Activated CD8-positive, alpha-beta memory T cell treated with anti-CD3 and anti-CD28 coated beads, Interleukin-2, amount 10 ng/mL, durations not matched to agents 7 days and 5 days (primary cell): ENCODE data around the gene ALPL. TPM values are rescaled to one million over a fixed set of nuclear protein-coding genes. Genes with fewer than 3 reads are reported as not detected.

Experiments
- ATAC-seq: fragments of 150-1000 bp; cut with Tn5 transposase; one replicate; pipeline ENCODE4 v1.10.0; 2021; ENCODE audit warnings: moderate library complexity
- CTCF ChIA-PET: fragments of 350-600 bp; sonication (Branson Sonifier 250); formaldehyde crosslinking; loops from one replicate; lab custom pipeline; 2021; ENCODE audit warnings: antibody characterized with exemption; lab: Charles Lee
- DNase-seq: peaks from one replicate; pipeline ENCODE4 v3.0.0-alpha.2; 2020
- H3K27ac Mint-ChIP-seq: one replicate; pipeline ENCODE4 v1.8.0; 2021; ENCODE audit warnings: mild to moderate bottlenecking, mixed read lengths
- H3K27me3 Mint-ChIP-seq: one replicate; pipeline ENCODE4 v1.8.0; 2021; ENCODE audit warnings: mixed read lengths
- H3K36me3 Mint-ChIP-seq: one replicate; pipeline ENCODE4 v1.8.0; 2021; ENCODE audit warnings: mild to moderate bottlenecking, mixed read lengths
- H3K4me1 Mint-ChIP-seq: one replicate; pipeline ENCODE4 v1.8.0; 2021; ENCODE audit warnings: mixed read lengths
- H3K4me3 Mint-ChIP-seq: one replicate; pipeline ENCODE4 v1.8.0; 2021; ENCODE audit warnings: mild to moderate bottlenecking, moderate library complexity, mixed read lengths
- H3K9me3 Mint-ChIP-seq: one replicate; pipeline ENCODE4 v1.8.0; 2022; ENCODE audit warnings: low read depth, mixed read lengths
- total RNA-seq, 2 experiments: library from RNA; stranded (reverse); gene quantifications; one replicate each; pipeline ENCODE4 v1.2.3, GENCODE V29; 2021

ALPL gene
- total RNA-seq, 2 experiments from 2014 or later, result not detected

DNA sequence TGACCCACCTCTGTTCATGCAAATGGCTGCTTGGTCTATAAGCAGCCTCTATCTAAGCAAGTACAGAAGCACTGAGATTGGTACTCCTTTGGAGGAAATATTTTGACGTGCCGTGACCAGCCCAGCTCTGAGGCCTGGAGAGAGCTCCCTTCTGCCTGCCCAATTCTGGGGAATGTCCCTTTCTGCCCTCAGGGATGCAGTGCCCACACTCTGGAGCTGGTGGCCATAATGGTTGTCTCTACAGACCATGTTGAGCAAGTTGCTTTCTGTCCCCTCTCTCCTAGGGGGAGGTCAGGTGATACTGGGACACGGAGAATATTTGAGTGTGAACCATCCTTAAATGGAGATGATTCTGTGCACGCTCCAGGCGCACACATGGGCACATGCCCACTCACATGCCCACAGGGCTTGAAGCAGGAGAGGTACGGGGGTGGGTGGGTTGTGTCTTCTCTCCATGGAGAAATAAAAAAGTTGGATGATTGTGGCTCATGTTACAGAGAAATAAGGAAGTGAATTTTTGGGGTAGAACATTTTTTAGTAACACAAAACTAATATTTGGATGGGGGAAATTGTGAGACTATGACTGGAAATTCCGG is 13.9 kb upstream of the ALPL start:
- no peak overlapping the region for H3K4me3 Mint-ChIP-seq
- no peaks in the 10 kb centered on the region for H3K4me1 Mint-ChIP-seq
- no peak for DNase-seq
- H3K9me3 Mint-ChIP-seq, result no peaks in the 10 kb centered on the region
- H3K27ac Mint-ChIP-seq, result no peak overlapping the region
- H3K27me3 Mint-ChIP-seq, result peaks cover 38% of the 10 kb centered on the region
- no peak for ATAC-seq
- no peaks in the 10 kb centered on the region for H3K36me3 Mint-ChIP-seq
- CTCF ChIA-PET, result interaction anchor here (1.0 to 2.3 kb wide), 2 partner anchors 11 to 13 kb away, joined by 3 to 6 read pairs; partner anchors contain the start of gene ALPL

- Mint-ChIP-seq H3K27ac (no peak overlapping the region), H3K4me1 (no peaks in the 10 kb centered on the region), H3K9me3 (no peaks in the 10 kb centered on the region), H3K27me3 (peaks cover 38% of the 10 kb centered on the region), H3K36me3 (no peaks in the 10 kb centered on the region), H3K4me3 (no peak overlapping the region)
- no peak for ATAC-seq
- no peak for DNase-seq
- CTCF ChIA-PET, result interaction anchor here (1.0 to 2.3 kb wide), 2 partner anchors 10 to 13 kb away, joined by 3 to 6 read pairs; partner anchors contain the start of gene ALPL
These were observed 13.2 kb upstream of the ALPL start for GRCh38 chr1:21496063-21496462.

GRCh38 chr1:21496886-21497285 is 12.3 kb upstream of the ALPL start:
- Mint-ChIP-seq H3K27me3 (peaks cover 33% of the 10 kb centered on the region), H3K36me3 (no peaks in the 10 kb centered on the region), H3K4me3 (no peak overlapping the region), H3K27ac (no peak overlapping the region), H3K9me3 (no peaks in the 10 kb centered on the region), H3K4me1 (no peaks in the 10 kb centered on the region)
- CTCF ChIA-PET, result interaction anchor here (2.3 kb wide), 1 partner anchor 12 kb away, joined by 6 read pairs; the partner anchor contains the start of gene ALPL
- ATAC-seq (no peak), DNase-seq (no peak)

DNA sequence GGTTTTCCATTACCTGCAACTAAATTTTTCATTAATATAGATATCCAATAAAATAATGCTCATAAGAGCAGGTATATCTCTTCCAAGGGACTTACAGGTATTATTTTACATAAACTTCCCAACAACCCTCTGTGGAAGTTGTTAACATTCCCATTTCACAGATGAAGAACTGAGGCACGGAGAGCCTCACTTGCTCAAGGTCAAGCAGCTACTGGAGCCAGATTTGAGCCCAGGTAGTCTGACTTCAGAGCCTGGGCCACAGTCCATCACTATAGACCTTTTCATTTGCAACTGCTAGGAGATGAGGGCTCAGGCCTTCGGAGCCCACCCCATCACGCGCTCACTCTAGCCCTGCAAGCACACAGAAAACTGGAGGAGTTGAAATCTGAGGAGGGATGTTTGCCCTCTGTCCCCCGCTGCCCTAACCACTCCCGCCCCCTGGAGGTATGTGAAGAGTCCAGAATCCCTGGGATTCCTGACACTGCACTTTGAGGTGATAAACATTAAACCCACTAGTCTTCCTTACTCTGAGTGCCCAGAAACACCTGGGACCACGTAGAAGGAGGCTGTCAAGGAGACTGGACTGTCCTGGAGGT is 11.7 kb upstream of the ALPL start:
- no peak overlapping the region for H3K27ac Mint-ChIP-seq
- ATAC-seq (no peak), DNase-seq (no peak)
- peaks cover 28% of the 10 kb centered on the region for H3K27me3 Mint-ChIP-seq
- CTCF ChIA-PET, result no interaction called here
- no peaks in the 10 kb centered on the region for H3K36me3 Mint-ChIP-seq
- H3K9me3 Mint-ChIP-seq, result no peaks in the 10 kb centered on the region
- no peak overlapping the region for H3K4me3 Mint-ChIP-seq
- no peaks in the 10 kb centered on the region for H3K4me1 Mint-ChIP-seq

DNA sequence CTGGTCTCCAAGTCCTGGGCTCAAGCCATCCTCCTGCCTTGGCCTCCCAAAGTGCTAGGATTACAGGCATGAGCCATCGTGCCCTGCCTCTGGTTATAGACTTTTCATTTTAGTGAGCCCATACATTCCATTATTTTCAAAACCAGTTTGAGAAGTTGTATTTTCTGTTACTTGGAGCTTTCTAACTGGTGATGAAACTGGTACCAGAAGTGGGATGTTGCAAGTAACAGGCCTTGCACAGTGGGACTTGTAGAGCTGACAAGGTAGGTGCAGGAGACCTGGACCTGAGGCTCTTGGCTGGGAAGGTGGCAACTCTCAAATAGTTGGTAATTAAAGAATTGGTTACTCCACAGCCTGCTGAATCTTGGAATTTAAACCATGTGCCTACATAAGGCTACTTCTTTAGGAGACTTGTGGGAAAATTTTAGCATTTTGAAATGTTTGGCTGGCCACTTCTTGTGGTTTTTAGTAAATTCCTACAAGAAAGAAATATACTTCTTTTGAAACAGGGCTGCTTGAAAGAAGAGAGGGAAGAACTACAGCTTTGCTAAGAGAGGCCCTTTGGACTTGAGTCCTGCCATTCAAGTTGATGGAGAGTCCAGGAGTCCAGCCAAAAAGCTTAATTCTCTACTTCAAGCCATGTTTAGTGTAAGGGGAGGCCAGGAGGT is 9.8 kb upstream of the ALPL start:
- Mint-ChIP-seq H3K9me3 (no peaks in the 10 kb centered on the region), H3K36me3 (no peaks in the 10 kb centered on the region), H3K27ac (no peak overlapping the region), H3K4me1 (no peaks in the 10 kb centered on the region), H3K4me3 (no peak overlapping the region), H3K27me3 (peaks cover 26% of the 10 kb centered on the region)
- ATAC-seq, result no peak
- no peak for DNase-seq
- CTCF ChIA-PET, result interaction anchor here (1.1 to 1.3 kb wide), 2 partner anchors 9 to 31 kb away, joined by 3 to 6 read pairs; no protein-coding TSS in a partner anchor

DNA sequence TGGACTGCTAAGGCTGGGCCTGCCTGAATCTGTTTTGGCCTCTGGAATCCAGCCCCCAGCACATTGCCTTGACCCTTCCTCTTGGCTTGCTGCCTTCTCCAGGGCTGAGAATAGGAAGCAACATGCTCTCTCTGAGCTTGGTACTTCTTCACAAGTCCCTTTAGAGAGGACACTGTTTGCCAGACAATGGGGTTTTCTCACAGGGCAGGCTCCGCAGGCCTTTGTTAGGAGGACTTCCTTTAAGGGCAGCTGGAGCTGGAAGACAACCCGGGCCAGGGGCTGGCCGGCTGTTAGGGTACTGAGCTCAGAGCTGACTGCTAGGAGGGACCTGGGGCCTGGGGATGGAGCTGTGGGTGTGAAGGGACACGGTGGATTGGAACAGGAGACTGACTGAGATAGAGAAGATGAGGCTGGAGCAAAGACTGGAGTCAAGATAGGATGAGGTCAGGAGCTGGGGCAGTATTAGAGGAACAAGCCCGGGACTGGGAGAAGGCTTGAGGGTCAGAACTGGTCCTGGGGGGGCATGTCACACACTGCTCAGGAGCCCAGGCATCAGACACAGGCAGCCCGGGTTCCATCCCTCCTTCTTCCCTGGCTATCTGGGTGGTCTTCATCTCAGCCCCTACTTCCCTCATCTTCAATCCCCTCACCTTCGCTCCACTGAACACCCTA is 5.4 kb upstream of the ALPL start:
- Mint-ChIP-seq H3K27ac (no peak overlapping the region), H3K36me3 (no peaks in the 10 kb centered on the region), H3K4me1 (peaks cover 3% of the 10 kb centered on the region), H3K27me3 (peaks cover 35% of the 10 kb centered on the region), H3K9me3 (no peaks in the 10 kb centered on the region), H3K4me3 (no peak overlapping the region)
- no peak for ATAC-seq
- no peak for DNase-seq
- CTCF ChIA-PET, result interaction anchor here (0.6 to 0.9 kb wide), 3 partner anchors 13 to 296 kb away, joined by 3 to 4 read pairs (median 3); no protein-coding TSS in a partner anchor

GRCh38 chr1:21506804-21507203 is 2.4 kb upstream of the ALPL start:
- Mint-ChIP-seq H3K4me1 (peaks cover 5% of the 10 kb centered on the region), H3K27ac (no peak overlapping the region), H3K27me3 (peaks cover 48% of the 10 kb centered on the region), H3K36me3 (no peaks in the 10 kb centered on the region), H3K9me3 (no peaks in the 10 kb centered on the region), H3K4me3 (no peak overlapping the region)
- DNase-seq (no peak), ATAC-seq (no peak)
- CTCF ChIA-PET, result interaction anchor here (0.6 to 1.3 kb wide), 3 partner anchors 10 to 299 kb away, joined by 3 read pairs; no protein-coding TSS in a partner anchor

- H3K9me3 Mint-ChIP-seq, result no peaks in the 10 kb centered on the region
- CTCF ChIA-PET, result interaction anchor here (0.6 to 1.9 kb wide), 6 partner anchors 8 to 237 kb away, joined by 3 to 7 read pairs (median 6); no protein-coding TSS in a partner anchor
- ATAC-seq (no peak), DNase-seq (no peak)
- H3K4me3 Mint-ChIP-seq, result no peak overlapping the region
- no peak overlapping the region for H3K27ac Mint-ChIP-seq
- no peaks in the 10 kb centered on the region for H3K36me3 Mint-ChIP-seq
- peaks cover 56% of the 10 kb centered on the region for H3K27me3 Mint-ChIP-seq
- H3K4me1 Mint-ChIP-seq, result peaks cover 5% of the 10 kb centered on the region
These were observed 1.5 kb upstream of the ALPL start for GRCh38 chr1:21507511-21508270.

- peak overlapping the region; percentile 29 for H3K4me3 Mint-ChIP-seq
- peaks cover 56% of the 10 kb centered on the region for H3K27me3 Mint-ChIP-seq
- CTCF ChIA-PET, result interaction anchor here (1.0 to 1.9 kb wide), 7 partner anchors 9 to 150 kb away, joined by 3 to 7 read pairs (median 6); no protein-coding TSS in a partner anchor
- DNase-seq (peak; percentile 56), ATAC-seq (peak; percentile 92)
- H3K4me1 Mint-ChIP-seq, result peaks cover 5% of the 10 kb centered on the region
- H3K36me3 Mint-ChIP-seq, result no peaks in the 10 kb centered on the region
- no peak overlapping the region for H3K27ac Mint-ChIP-seq
- no peaks in the 10 kb centered on the region for H3K9me3 Mint-ChIP-seq
These were observed 458 bp upstream of the ALPL start for GRCh38 chr1:21508580-21509350.

GRCh38 chr1:21510113-21510493 is 880 bp downstream of the ALPL start:
- H3K36me3 Mint-ChIP-seq, result no peaks in the 10 kb centered on the region
- H3K27me3 Mint-ChIP-seq, result peaks cover 56% of the 10 kb centered on the region

GRCh38 chr1:21510885-21511578 is 1.8 kb downstream of the ALPL start:
- Mint-ChIP-seq H3K27me3 (peaks cover 60% of the 10 kb centered on the region), H3K4me1 (peaks cover 8% of the 10 kb centered on the region), H3K9me3 (no peaks in the 10 kb centered on the region), H3K27ac (no peak overlapping the region), H3K4me3 (no peak overlapping the region), H3K36me3 (no peaks in the 10 kb centered on the region)
- ATAC-seq (no peak), DNase-seq (no peak)
- CTCF ChIA-PET, result interaction anchor here (1.1 to 1.3 kb wide), 3 partner anchors 11 to 24 kb away, joined by 3 to 4 read pairs (median 4); no protein-coding TSS in a partner anchor

More at GRCh38 chr1:21510113-21510493, 880 bp downstream of the ALPL start:
- H3K9me3 Mint-ChIP-seq, result no peaks in the 10 kb centered on the region
- CTCF ChIA-PET, result interaction anchor here (1.2 to 1.3 kb wide), 2 partner anchors 13 to 453 kb away, joined by 3 to 6 read pairs; no protein-coding TSS in a partner anchor
- DNase-seq, result no peak
- ATAC-seq, result no peak
- peaks cover 8% of the 10 kb centered on the region for H3K4me1 Mint-ChIP-seq
- H3K4me3 Mint-ChIP-seq, result no peak overlapping the region
- no peak overlapping the region for H3K27ac Mint-ChIP-seq
